Ishikawa (cell line): ENCODE results near the gene PHLPP2.
A peak's percentile ranks its signal among the peaks of the same experiment; 100 is the strongest.

Source experiments
- CEBPB ChIP-seq: IDR thresholded peaks from 2 replicates; pipeline ENCODE4 v1.6.1; 2012
- CREB1 ChIP-seq: IDR thresholded peaks from 2 replicates; pipeline ENCODE4 v1.6.1; 2012; ENCODE audit warnings: low read depth
- EGR1 ChIP-seq: IDR thresholded peaks from 2 replicates; pipeline ENCODE4 v1.6.1; 2012
- EP300 ChIP-seq: IDR thresholded peaks from 2 replicates; pipeline ENCODE4 v1.6.1; 2012; ENCODE audit warnings: borderline replicate concordance
- FOXM1 ChIP-seq: IDR thresholded peaks from 2 replicates; pipeline ENCODE4 v1.6.1; 2012; ENCODE audit warnings: low read depth, borderline replicate concordance
- RAD21 ChIP-seq: IDR thresholded peaks from 2 replicates; pipeline ENCODE4 v1.6.1; 2012; ENCODE audit warnings: low read depth
- TAF1 ChIP-seq: IDR thresholded peaks from 2 replicates; pipeline ENCODE4 v1.6.1; 2012; ENCODE audit warnings: low read depth, mild to moderate bottlenecking
- TCF12 ChIP-seq: IDR thresholded peaks from 2 replicates; pipeline ENCODE4 v1.6.1; 2012; ENCODE audit warnings: low read depth
- YY1 ChIP-seq: IDR thresholded peaks from 2 replicates; pipeline ENCODE4 v1.6.1; 2012; ENCODE audit warnings: low read depth
- TF ChIP-seq, protein P1 (sequence below): IDR thresholded peaks from 2 replicates; pipeline ENCODE4 v1.6.1; 2012; ENCODE audit warnings: low read depth, mild to moderate bottlenecking
- TF ChIP-seq, protein P2 (sequence below): IDR thresholded peaks from 2 replicates; pipeline ENCODE4 v1.6.1; 2012

DNA sequence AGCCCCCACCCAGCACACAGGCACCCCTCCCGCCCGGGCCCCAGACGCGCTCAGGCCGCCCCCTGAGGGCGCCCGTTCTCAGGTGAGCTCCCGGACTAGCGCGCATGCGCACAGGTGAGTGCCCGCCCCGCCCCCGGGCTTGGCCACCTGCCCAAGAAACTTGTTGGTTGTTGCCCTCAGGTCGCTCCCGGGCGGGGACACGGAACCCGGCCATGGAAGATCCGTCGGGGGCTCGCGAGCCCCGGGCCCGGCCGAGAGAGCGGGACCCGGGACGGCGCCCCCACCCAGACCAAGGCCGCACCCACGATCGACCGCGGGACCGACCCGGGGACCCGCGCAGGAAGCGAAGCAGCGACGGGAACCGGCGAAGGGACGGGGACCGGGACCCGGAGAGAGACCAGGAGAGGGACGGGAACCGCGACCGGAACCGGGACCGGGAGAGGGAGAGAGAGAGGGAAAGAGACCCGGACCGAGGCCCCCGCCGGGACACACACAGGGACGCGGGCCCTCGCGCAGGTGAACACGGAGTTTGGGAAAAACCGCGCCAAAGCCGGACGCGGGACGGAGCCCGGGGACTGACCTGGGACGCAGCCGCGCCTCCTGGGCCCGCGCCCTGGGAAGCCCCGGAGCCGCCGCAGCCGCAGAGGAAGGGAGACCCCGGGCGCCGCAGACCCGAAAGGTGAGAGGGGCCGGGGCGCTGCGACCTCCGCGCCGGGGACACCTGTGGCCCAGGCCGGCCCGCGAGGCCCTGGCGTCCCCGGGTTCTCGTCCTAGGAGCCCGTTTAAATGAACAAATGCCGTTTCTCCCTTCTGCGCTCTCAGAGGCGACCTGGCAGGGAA lies 98.3 kb downstream of the PHLPP2 start, which contains the start of gene MARVELD3:
- TF ChIP-seq, protein P1, sequence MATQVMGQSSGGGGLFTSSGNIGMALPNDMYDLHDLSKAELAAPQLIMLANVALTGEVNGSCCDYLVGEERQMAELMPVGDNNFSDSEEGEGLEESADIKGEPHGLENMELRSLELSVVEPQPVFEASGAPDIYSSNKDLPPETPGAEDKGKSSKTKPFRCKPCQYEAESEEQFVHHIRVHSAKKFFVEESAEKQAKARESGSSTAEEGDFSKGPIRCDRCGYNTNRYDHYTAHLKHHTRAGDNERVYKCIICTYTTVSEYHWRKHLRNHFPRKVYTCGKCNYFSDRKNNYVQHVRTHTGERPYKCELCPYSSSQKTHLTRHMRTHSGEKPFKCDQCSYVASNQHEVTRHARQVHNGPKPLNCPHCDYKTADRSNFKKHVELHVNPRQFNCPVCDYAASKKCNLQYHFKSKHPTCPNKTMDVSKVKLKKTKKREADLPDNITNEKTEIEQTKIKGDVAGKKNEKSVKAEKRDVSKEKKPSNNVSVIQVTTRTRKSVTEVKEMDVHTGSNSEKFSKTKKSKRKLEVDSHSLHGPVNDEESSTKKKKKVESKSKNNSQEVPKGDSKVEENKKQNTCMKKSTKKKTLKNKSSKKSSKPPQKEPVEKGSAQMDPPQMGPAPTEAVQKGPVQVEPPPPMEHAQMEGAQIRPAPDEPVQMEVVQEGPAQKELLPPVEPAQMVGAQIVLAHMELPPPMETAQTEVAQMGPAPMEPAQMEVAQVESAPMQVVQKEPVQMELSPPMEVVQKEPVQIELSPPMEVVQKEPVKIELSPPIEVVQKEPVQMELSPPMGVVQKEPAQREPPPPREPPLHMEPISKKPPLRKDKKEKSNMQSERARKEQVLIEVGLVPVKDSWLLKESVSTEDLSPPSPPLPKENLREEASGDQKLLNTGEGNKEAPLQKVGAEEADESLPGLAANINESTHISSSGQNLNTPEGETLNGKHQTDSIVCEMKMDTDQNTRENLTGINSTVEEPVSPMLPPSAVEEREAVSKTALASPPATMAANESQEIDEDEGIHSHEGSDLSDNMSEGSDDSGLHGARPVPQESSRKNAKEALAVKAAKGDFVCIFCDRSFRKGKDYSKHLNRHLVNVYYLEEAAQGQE = no peak
- TF ChIP-seq EGR1 (peak; percentile 62; the same call in 1 of the 2 replicates), CEBPB (no peak), CREB1 (no peak), TAF1 (peak; percentile 61; the same call in 1 of the 2 replicates), EP300 (no peak), YY1 (0 out of 2 replicates have a peak, but pooled peaks have one; percentile 27), FOXM1 (no peak), RAD21 (peak; percentile 5; the same call in 1 of the 2 replicates), TCF12 (no peak)
- TF ChIP-seq, protein P2, sequence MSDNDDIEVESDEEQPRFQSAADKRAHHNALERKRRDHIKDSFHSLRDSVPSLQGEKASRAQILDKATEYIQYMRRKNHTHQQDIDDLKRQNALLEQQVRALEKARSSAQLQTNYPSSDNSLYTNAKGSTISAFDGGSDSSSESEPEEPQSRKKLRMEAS = peak; percentile 13; the same call in 1 of the 2 replicates
